ENCODE data around the gene CARD6.

DNA sequence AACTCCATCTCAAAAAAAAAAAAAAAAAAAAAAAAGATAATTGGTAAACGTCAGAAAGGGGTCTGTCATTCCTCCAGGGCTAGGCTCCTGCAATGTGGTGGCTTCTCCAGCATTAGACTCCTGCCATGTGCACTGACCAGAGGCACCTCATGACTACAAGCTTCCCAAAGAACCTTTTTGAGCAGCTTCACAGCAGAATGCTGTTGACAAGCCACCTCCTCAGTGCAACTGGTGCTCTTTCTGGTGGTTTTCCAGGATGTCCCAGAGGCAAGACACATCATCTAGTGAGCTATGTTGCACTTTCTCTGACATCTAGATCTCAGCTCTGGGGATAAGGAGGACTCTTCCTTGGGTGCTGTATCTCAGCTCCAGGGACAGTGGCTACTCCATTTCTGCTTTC is 17.7 kb upstream of the CARD6 start:
- TF ChIP-seq, protein P1, sequence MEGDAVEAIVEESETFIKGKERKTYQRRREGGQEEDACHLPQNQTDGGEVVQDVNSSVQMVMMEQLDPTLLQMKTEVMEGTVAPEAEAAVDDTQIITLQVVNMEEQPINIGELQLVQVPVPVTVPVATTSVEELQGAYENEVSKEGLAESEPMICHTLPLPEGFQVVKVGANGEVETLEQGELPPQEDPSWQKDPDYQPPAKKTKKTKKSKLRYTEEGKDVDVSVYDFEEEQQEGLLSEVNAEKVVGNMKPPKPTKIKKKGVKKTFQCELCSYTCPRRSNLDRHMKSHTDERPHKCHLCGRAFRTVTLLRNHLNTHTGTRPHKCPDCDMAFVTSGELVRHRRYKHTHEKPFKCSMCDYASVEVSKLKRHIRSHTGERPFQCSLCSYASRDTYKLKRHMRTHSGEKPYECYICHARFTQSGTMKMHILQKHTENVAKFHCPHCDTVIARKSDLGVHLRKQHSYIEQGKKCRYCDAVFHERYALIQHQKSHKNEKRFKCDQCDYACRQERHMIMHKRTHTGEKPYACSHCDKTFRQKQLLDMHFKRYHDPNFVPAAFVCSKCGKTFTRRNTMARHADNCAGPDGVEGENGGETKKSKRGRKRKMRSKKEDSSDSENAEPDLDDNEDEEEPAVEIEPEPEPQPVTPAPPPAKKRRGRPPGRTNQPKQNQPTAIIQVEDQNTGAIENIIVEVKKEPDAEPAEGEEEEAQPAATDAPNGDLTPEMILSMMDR (IDR thresholded peaks at IDR 0.05): no peak
- no peak for TF ChIP-seq POLR2A (IDR thresholded peaks at IDR 0.05)

All from uterus (tissue), 2 donors.